Endothelial cell of umbilical vein (primary cell): Measurements from ENCODE around the gene SLC30A2. TPM values are rescaled to one million over a fixed set of nuclear protein-coding genes. Genes with fewer than 3 reads are reported as not detected.

Experiments used
- BruUV-seq: library from RNA; stranded (reverse); fragments of 400-500 nt; replicated peaks from 2 replicates; lab custom pipeline; 2021; lab: Mats Ljungman, UMichigan
- CTCF ChIA-PET: fragments of 300-600, 350-600 bp; sonication (Branson Sonifier 250); formaldehyde crosslinking; loops from one replicate; lab custom pipeline; 2021; ENCODE audit warnings: antibody characterized with exemption, inconsistent platforms; lab: Charles Lee
- POLR2A ChIA-PET: fragments of 300-600, 350-600 bp; sonication (Branson Sonifier 250); formaldehyde crosslinking; loops from one replicate; lab custom pipeline; 2021; ENCODE audit warnings: antibody characterized with exemption, inconsistent platforms; lab: Charles Lee
- DNase-seq: peaks from one replicate; pipeline ENCODE4 v3.0.0-alpha.2; 2011; ENCODE audit warnings: low read depth, low spot score
- FAIRE-seq: peaks from 2 replicates; lab custom pipeline; 2011; peaks lifted over from hg19 to GRCh38; lab: Jason Lieb, UNC
- H2AFZ ChIP-seq: 2 replicates; pipeline ENCODE4 v1.6.0; 2012; ENCODE audit warnings: low read depth, low read length, control low read depth, inconsistent platforms
- H3K27ac ChIP-seq: 2 replicates; pipeline ENCODE4 v1.5.1; 2011; ENCODE audit warnings: low read depth, mild to moderate bottlenecking, control low read depth, low read length, moderate library complexity; ENCODE audit not compliant: insufficient read depth
- H3K27me3 ChIP-seq, 2 experiments: 2 replicates each; pipeline versions ENCODE4 v1.6.0 to v1.6.1; 2011; ENCODE audit warnings: low read length in 2 of 2, mixed read lengths in 1 of 2; ENCODE audit not compliant: control insufficient read depth in 2 of 2, insufficient read depth in 2 of 2
- H3K36me3 ChIP-seq, 2 experiments: 2 replicates in 1 of 2; 3 replicates in 1 of 2; pipeline ENCODE4 v1.5.1; 2011; ENCODE audit warnings: low read length in 2 of 2, mild to moderate bottlenecking in 1 of 2, moderate library complexity in 1 of 2; ENCODE audit not compliant: control insufficient read depth in 2 of 2, insufficient read depth in 2 of 2; ENCODE audit errors: extremely low read depth in 1 of 2
- H3K4me1 ChIP-seq: 3 replicates; pipeline ENCODE4 v1.5.1; 2011; ENCODE audit warnings: mild to moderate bottlenecking, low read length; ENCODE audit not compliant: control insufficient read depth, insufficient read depth; ENCODE audit errors: extremely low read depth
- H3K4me2 ChIP-seq: 2 replicates; pipeline ENCODE4 v1.6.1; 2011; ENCODE audit warnings: low read length, control low read depth, mixed read lengths; ENCODE audit not compliant: insufficient read depth
- H3K4me3 ChIP-seq, 3 experiments: fragments of 200-600 bp in 1 of 3; sonication (generic), shearing (Covaris generic) in 1 of 3; replicated peaks in 1 of 3; 2 replicates each; pipeline ENCODE4 v1.5.1; 2011 to 2016; ENCODE audit warnings: control low read depth in 3 of 3, low read length in 3 of 3, mild to moderate bottlenecking in 2 of 3, inconsistent platforms in 1 of 3, low read depth in 1 of 3, moderate library complexity in 1 of 3; ENCODE audit not compliant: insufficient read depth in 1 of 3
- H3K79me2 ChIP-seq: 2 replicates; pipeline ENCODE4 v1.6.0; 2012; ENCODE audit warnings: low read length, inconsistent platforms; ENCODE audit not compliant: control insufficient read depth, insufficient read depth
- H3K9ac ChIP-seq: replicated peaks from 2 replicates; pipeline ENCODE3; 2011; ENCODE audit warnings: low read length, control low read depth; ENCODE audit not compliant: insufficient read depth; ENCODE audit errors: extremely low read depth
- H3K9me1 ChIP-seq: replicated peaks from 3 replicates; pipeline ENCODE4 v1.6.0; 2011; ENCODE audit warnings: mild to moderate bottlenecking, low read length; ENCODE audit not compliant: control insufficient read depth, insufficient read depth; ENCODE audit errors: extremely low read depth
- H3K9me3 ChIP-seq: replicated peaks from 2 replicates; pipeline ENCODE4 v1.5.1; 2012; ENCODE audit warnings: low read length, inconsistent platforms; ENCODE audit not compliant: control insufficient read depth, insufficient read depth
- H4K20me1 ChIP-seq: replicated peaks from 2 replicates; pipeline ENCODE3; 2011; ENCODE audit warnings: mild to moderate bottlenecking, low read length; ENCODE audit not compliant: control insufficient read depth, insufficient read depth; ENCODE audit errors: extremely low read depth
- CTCF ChIP-seq, 2 donors: IDR thresholded peaks; 1 replicate in 1 of 2; 2 replicates in 1 of 2; pipeline ENCODE4 v1.5.1; 2011; ENCODE audit warnings: low read length in 2 of 2, mild to moderate bottlenecking in 2 of 2, moderate library complexity in 2 of 2, control low read depth in 1 of 2, inconsistent platforms in 1 of 2, low read depth in 1 of 2; ENCODE audit not compliant: insufficient read depth in 1 of 2; ENCODE audit errors: extremely low read depth in 1 of 2
- EZH2 ChIP-seq: IDR thresholded peaks from 2 replicates; pipeline ENCODE4 v1.6.1; 2012; ENCODE audit warnings: borderline replicate concordance, low read depth, mild to moderate bottlenecking, moderate library complexity, low read length, inconsistent platforms; ENCODE audit not compliant: severe bottlenecking
- FOS ChIP-seq: IDR thresholded peaks from 2 replicates; pipeline ENCODE4 v1.6.1; 2011; ENCODE audit warnings: mild to moderate bottlenecking, low read length, moderate library complexity, borderline replicate concordance; ENCODE audit not compliant: insufficient read depth
- GATA2 ChIP-seq: IDR thresholded peaks from 2 replicates; pipeline ENCODE4 v1.7.0; 2011; ENCODE audit warnings: low read depth, mild to moderate bottlenecking, moderate library complexity, mixed read lengths, low read length; ENCODE audit not compliant: insufficient read length, insufficient read depth
- JUN ChIP-seq: IDR thresholded peaks from 2 replicates; pipeline ENCODE4 v1.6.1; 2011; ENCODE audit warnings: borderline replicate concordance, low read depth; ENCODE audit not compliant: insufficient read length, insufficient read depth
- MYC ChIP-seq: IDR thresholded peaks from one replicate; pipeline ENCODE4 v1.6.1; 2011; ENCODE audit warnings: mild to moderate bottlenecking, low read depth, low read length
- POLR2A ChIP-seq: IDR thresholded peaks from 2 replicates; pipeline ENCODE4 v1.6.1; 2012; ENCODE audit warnings: low read depth, mild to moderate bottlenecking, control low read depth, low read length
- POLR2AphosphoS5 ChIP-seq: IDR thresholded peaks from 2 replicates; pipeline ENCODE4 v1.6.1; 2012; ENCODE audit warnings: low read depth, mild to moderate bottlenecking, control low read depth, low read length, moderate library complexity; ENCODE audit not compliant: insufficient read depth
- dilution Hi-C: fragments of 300-500 bp; cut with MboI; formaldehyde crosslinking; loops from one replicate; pipeline ENCODE4 v1.15.0; 2019; ENCODE audit warnings: low sequenced_read_pairs; ENCODE audit not compliant: extremely low pct_ligation_motif_present
- intact Hi-C: fragments of 100-400 bp; cut with micrococcal nuclease; formaldehyde crosslinking; loops from one replicate; pipeline ENCODE4 v1.10.0; 2022
- polyA plus RNA-seq, 4 experiments: library from polyadenylated mRNA; depleted of rRNA in 3 of 4; stranded (reverse) in 3 of 4; unstranded in 1 of 4; fragments of >200 nt; gene quantifications; 2 replicates each; pipeline versions ENCODE4 v1.2.1 to v1.2.3, GENCODE V29; 2011 to 2012; ENCODE audit warnings: missing spikeins in 1 of 4
- total RNA-seq: library from RNA; stranded (reverse); gene quantifications from 2 replicates; pipeline ENCODE4 v1.2.3, GENCODE V29; 2021
- TF ChIP-seq, protein P1 (sequence below): IDR thresholded peaks from 2 replicates; pipeline ENCODE4 v1.6.1; 2011; ENCODE audit not compliant: insufficient read depth, insufficient read length

The SLC30A2 gene
- total and polyA plus RNA-seq, 2 donors (not counting 3 experiments of a cell fraction or from before 2014, with no cell fraction given), result not detected

GRCh38 chr1:26020941-26021646, 24.8 kb downstream of the SLC30A2 start:
- H4K20me1 ChIP-seq, result no peaks in the 10 kb centered on the region
- dilution Hi-C loops (no loop called here), intact Hi-C loops (no loop called here)
- CTCF ChIA-PET, result interaction anchor here (2.0 to 2.9 kb wide), 2 partner anchors 14 to 126 kb away, joined by 6 to 8 read pairs; no protein-coding TSS in a partner anchor
- no peak overlapping the region for H3K27ac ChIP-seq
- no peak overlapping the region for H3K9ac ChIP-seq
- H3K9me1 ChIP-seq, result no peaks in the 10 kb centered on the region
- no peaks in the 10 kb centered on the region for H3K4me1 ChIP-seq
- H3K4me3 ChIP-seq, result no peak overlapping the region
- peaks cover 2 to 4% of the 10 kb centered on the region in 2 experiments for H3K27me3 ChIP-seq
- no peak for TF ChIP-seq MYC
- no peak for TF ChIP-seq CTCF (IDR thresholded peaks at IDR 0.05; ENCODE audit: extremely low read depth in 1 of 2, insufficient read depth in 1 of 2, low read depth in 1 of 2, low read length in 2 of 2)
- no peak for TF ChIP-seq GATA2
- TF ChIP-seq POLR2A, result no peak
- no peak for TF ChIP-seq POLR2AphosphoS5
- TF ChIP-seq FOS, result no peak
- no peak for TF ChIP-seq JUN
- TF ChIP-seq, protein P1, sequence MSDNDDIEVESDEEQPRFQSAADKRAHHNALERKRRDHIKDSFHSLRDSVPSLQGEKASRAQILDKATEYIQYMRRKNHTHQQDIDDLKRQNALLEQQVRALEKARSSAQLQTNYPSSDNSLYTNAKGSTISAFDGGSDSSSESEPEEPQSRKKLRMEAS, result no peak
- TF ChIP-seq EZH2, result no peak
- H3K4me2 ChIP-seq, result no peak overlapping the region
- H2AFZ ChIP-seq, result peak overlapping the region; percentile 53
- H3K79me2 ChIP-seq, result no peaks in the 10 kb centered on the region
- FAIRE-seq, result no peak
- DNase-seq, result no peak
- H3K9me3 ChIP-seq, result no peaks in the 10 kb centered on the region
- no peaks in the 10 kb centered on the region for H3K36me3 ChIP-seq
- no TSS peak for BruUV-seq
- POLR2A ChIA-PET, result no interaction called here
